Ascending aorta (tissue), 2 donors: ENCODE data around the gene IFNL3. TPM values are rescaled to one million over a fixed set of nuclear protein-coding genes. Genes with fewer than 3 reads are reported as not detected.
A peak's percentile ranks its signal among the peaks of the same experiment; 100 is the strongest.
"Not testable (repeated sequence)": the region's sequence is repeated elsewhere in the genome, so short reads cannot be mapped to it uniquely, and the experiment has no call there.

ENCODE experiments used
- DNase-seq, 2 donors: peaks; one replicate each; pipeline ENCODE4 v3.0.0-alpha.2; 2019; ENCODE audit warnings: low spot score in 2 of 2
- H3K27ac ChIP-seq, 2 donors: fragments of 200-600 bp; sonication (generic); one replicate each; pipeline ENCODE4 v1.5.1; 2016 to 2017; ENCODE audit warnings: mild to moderate bottlenecking in 1 of 2
- H3K27me3 ChIP-seq: fragments of 200-600 bp; sonication (generic); one replicate; pipeline ENCODE4 v1.5.1; 2017
- H3K36me3 ChIP-seq, 2 donors: fragments of 200-600 bp; sonication (generic); one replicate each; pipeline ENCODE4 v1.5.1; 2016
- H3K4me1 ChIP-seq, 2 donors: fragments of 200-600 bp; sonication (generic); one replicate each; pipeline ENCODE4 v1.5.1; 2016 to 2017; ENCODE audit warnings: mild to moderate bottlenecking in 1 of 2
- H3K4me3 ChIP-seq, 2 donors: fragments of 200-600 bp; sonication (generic); one replicate each; pipeline ENCODE4 v1.5.1; 2016 to 2017; ENCODE audit warnings: mild to moderate bottlenecking in 1 of 2
- H3K9me3 ChIP-seq, 2 donors: fragments of 200-600 bp; sonication (generic); one replicate each; pipeline ENCODE4 v1.5.1; 2016
- CTCF ChIP-seq, 3 experiments: fragments of 200-600 bp in 2 of 3; fragments of 450-650 bp in 1 of 3; sonication (generic) in 2 of 3; IDR thresholded peaks; one replicate each; pipeline ENCODE4 v1.5.1; 2016 to 2019; ENCODE audit warnings: antibody characterized with exemption in 3 of 3, mild to moderate bottlenecking in 1 of 3, moderate library complexity in 1 of 3
- intact Hi-C: fragments of 100-400 bp; cut with DNase I; formaldehyde crosslinking; loops from one replicate; pipeline ENCODE4 v1.15.1; 2023
- total RNA-seq: library from RNA; depleted of rRNA; stranded (reverse); fragments of >200 nt; gene quantifications from one replicate; pipeline ENCODE4 v1.1.0, GENCODE V29; 2016

IFNL3 gene
- total RNA-seq, 1 donor from 2014 or later, result not detected

- intact Hi-C loops, result no loop called here
- Histone ChIP-seq H3K4me3 (peak within 1 kb of the TSS; percentile 7 to 27), H3K27ac (no peak within 1 kb of the TSS), H3K9me3 (no peaks in the 10 kb centered on the region), H3K4me1 (no peaks in the 10 kb centered on the region), H3K36me3 (no peaks in the 10 kb centered on the region), H3K27me3 (peaks cover 12% of the 10 kb centered on the region)
- TF ChIP-seq CTCF (IDR thresholded peaks at IDR 0.05), result no peak
- DNase-seq, result no peak
These were observed 4.0 kb upstream of the IFNL3 start, which contains the start of gene IFNL4 for GRCh38 chr19:39248806-39249205. Gene IFNL4 (minus strand): TSS chr19:39248856.

- Histone ChIP-seq H3K27ac (no peak overlapping the region), H3K27me3 (peaks cover 12% of the 10 kb centered on the region), H3K4me1 (no peaks in the 10 kb centered on the region), H3K36me3 (no peaks in the 10 kb centered on the region), H3K4me3 (peak overlapping the region; percentile 7 to 27), H3K9me3 (no peaks in the 10 kb centered on the region)
- intact Hi-C loops, result no loop called here
- no peak for TF ChIP-seq CTCF (IDR thresholded peaks at IDR 0.05)
- no peak for DNase-seq
These were observed 3.2 kb upstream of the IFNL3 start for GRCh38 chr19:39247701-39248664.

- DNase-seq, result no peak
- H3K4me3 ChIP-seq, result peak overlapping the region; percentile 7 to 27
- no peaks in the 10 kb centered on the region for H3K4me1 ChIP-seq
- intact Hi-C loops, result no loop called here
- H3K27ac ChIP-seq, result no peak overlapping the region
- peaks cover 12% of the 10 kb centered on the region for H3K27me3 ChIP-seq
- TF ChIP-seq CTCF (IDR thresholded peaks at IDR 0.05), result no peak
- no peaks in the 10 kb centered on the region for H3K36me3 ChIP-seq
- H3K9me3 ChIP-seq, result no peaks in the 10 kb centered on the region
These were observed 2.3 kb upstream of the IFNL3 start for GRCh38 chr19:39246951-39247669.

- peaks cover 12% of the 10 kb centered on the region for H3K27me3 ChIP-seq
- H3K9me3 ChIP-seq, H3K27ac ChIP-seq, H3K36me3 ChIP-seq, intact Hi-C loops, H3K4me1 ChIP-seq, DNase-seq, H3K4me3 ChIP-seq: not testable (repeated sequence)
These were observed 360 bp upstream of the IFNL3 start for GRCh38 chr19:39245166-39245565.

GRCh38 chr19:39243741-39244140 is 1.1 kb downstream of the IFNL3 start:
- intact Hi-C loops, result not testable (repeated sequence)

GRCh38 chr19:39240421-39240820 is 4.4 kb downstream of the IFNL3 start:
- H3K27me3 ChIP-seq, result no peaks in the 10 kb centered on the region
- no peaks in the 10 kb centered on the region for H3K4me1 ChIP-seq
- no peak overlapping the region for H3K27ac ChIP-seq
- TF ChIP-seq CTCF (IDR thresholded peaks at IDR 0.05), result no peak
- no peak for DNase-seq
- no peaks in the 10 kb centered on the region for H3K9me3 ChIP-seq
- no peak overlapping the region for H3K4me3 ChIP-seq
- no peaks in the 10 kb centered on the region for H3K36me3 ChIP-seq
- intact Hi-C loops, result no loop called here

More at GRCh38 chr19:39243741-39244140, 1.1 kb downstream of the IFNL3 start:
- H3K4me3 ChIP-seq, H3K9me3 ChIP-seq, DNase-seq, H3K36me3 ChIP-seq, H3K27ac ChIP-seq, H3K4me1 ChIP-seq: not testable (repeated sequence)
- H3K27me3 ChIP-seq, result peaks cover 12% of the 10 kb centered on the region
